SU-DHL-6 (cell line): ENCODE results near the gene VPS4B.

ENCODE experiments used
- CTCF ChIP-seq: fragments of 200-600 bp; sonication (generic); IDR thresholded peaks from one replicate; pipeline ENCODE4 v1.5.1; 2017; ENCODE audit warnings: antibody characterized with exemption, mild to moderate bottlenecking, low read length, moderate library complexity; ENCODE audit not compliant: insufficient read depth, poor library complexity, severe bottlenecking
- EZH2phosphoT487 ChIP-seq: fragments of 200-600 bp; sonication (generic), shearing (Covaris generic); conservative IDR thresholded peaks from 2 replicates; pipeline ENCODE4 v1.6.1; 2018; ENCODE audit warnings: mild to moderate bottlenecking, antibody characterized with exemption, low read length, moderate library complexity, mixed read lengths

GRCh38 chr18:63397349-63397748 lies 24.9 kb downstream of the VPS4B start:
- TF ChIP-seq CTCF, result no peak
- no peak for TF ChIP-seq EZH2phosphoT487
